Left ventricle myocardium superior (tissue), 1 donor: ENCODE results near the gene DRGX. TPM values are rescaled to one million over a fixed set of nuclear protein-coding genes. Genes with fewer than 3 reads are reported as not detected.

Source experiments
- ATAC-seq: fragments of 200-7000 bp; cut with Tn5 transposase; one replicate; pipeline ENCODE4 v1.9.1; 2020; ENCODE audit warnings: mild to moderate bottlenecking, moderate library complexity
- DNase-seq: peaks from one replicate; pipeline ENCODE4 v3.0.0-alpha.2; 2020
- intact Hi-C: fragments of 100-400 bp; cut with micrococcal nuclease; formaldehyde crosslinking; loops from one replicate; pipeline ENCODE4 v1.11.0; 2022
- long read RNA-seq: library from polyadenylated mRNA; unstranded; transcript quantifications from one replicate; pipeline ENCODE4 v2.0.0, GENCODE V29; 2021
- total RNA-seq: library from RNA; stranded (reverse); fragmentation: NEBNext Ultra II Directional; extraction: Animal tissue kit (Norgen Biotek cat#: 25700); gene quantifications from one replicate; pipeline ENCODE4 v1.2.1, GENCODE V29; 2021
- donor health status: DM: no; HTN: yes; CAD: no; lungs with severe emphysema.

Gene DRGX
- not detected for total RNA-seq
- long read RNA-seq: 0 reads

GRCh38 chr10:49395741-49396665 lies at the start of gene DRGX:
Gene DRGX (minus strand): TSS chr10:49396089. CDS start chr10:49395440, 649 bp downstream.
- intact Hi-C loops: no loop called here
- DNase-seq: no peak
- no peak for ATAC-seq

GRCh38 chr10:49444349-49444748 lies 48.5 kb upstream of the DRGX start:
- intact Hi-C loops: no loop called here
- DNase-seq: no peak
- ATAC-seq: no peak

- ATAC-seq: no peak
- DNase-seq: no peak
- intact Hi-C loops: no loop called here
These were observed 47.0 kb upstream of the DRGX start for GRCh38 chr10:49442863-49443262.

GRCh38 chr10:49441488-49442476 lies 45.9 kb upstream of the DRGX start:
- ATAC-seq: no peak
- no peak for DNase-seq
- intact Hi-C loops: no loop called here

GRCh38 chr10:49435225-49435624 lies 39.3 kb upstream of the DRGX start:
- intact Hi-C loops: no loop called here
- ATAC-seq (peak; percentile 32), DNase-seq (no peak)

GRCh38 chr10:49433069-49433468 lies 37.2 kb upstream of the DRGX start:
- ATAC-seq: no peak
- intact Hi-C loops: no loop called here
- no peak for DNase-seq

GRCh38 chr10:49431426-49431825 lies 35.5 kb upstream of the DRGX start:
- no peak for DNase-seq
- no peak for ATAC-seq
- intact Hi-C loops: no loop called here

GRCh38 chr10:49429458-49429857 lies 33.6 kb upstream of the DRGX start:
- intact Hi-C loops: no loop called here
- ATAC-seq (no peak), DNase-seq (no peak)

GRCh38 chr10:49426490-49427360 lies 30.8 kb upstream of the DRGX start:
- DNase-seq (no peak), ATAC-seq (no peak)
- intact Hi-C loops: no loop called here

GRCh38 chr10:49419005-49419404 lies 23.1 kb upstream of the DRGX start:
- ATAC-seq (no peak), DNase-seq (no peak)
- intact Hi-C loops: no loop called here

- no peak for ATAC-seq
- intact Hi-C loops: no loop called here
These were observed 22.4 kb upstream of the DRGX start for GRCh38 chr10:49418328-49418727.

GRCh38 chr10:49418053-49418326 lies 22.1 kb upstream of the DRGX start:
- DNase-seq: no peak
- ATAC-seq: no peak
- intact Hi-C loops: no loop called here

More at GRCh38 chr10:49418328-49418727, 22.4 kb upstream of the DRGX start:
- DNase-seq: no peak

GRCh38 chr10:49417311-49418052 lies 21.6 kb upstream of the DRGX start:
- DNase-seq (no peak), ATAC-seq (no peak)
- intact Hi-C loops: no loop called here

GRCh38 chr10:49415846-49416245 lies 20.0 kb upstream of the DRGX start:
- DNase-seq (no peak), ATAC-seq (no peak)
- intact Hi-C loops: no loop called here

- intact Hi-C loops: no loop called here
- ATAC-seq (no peak), DNase-seq (no peak)
These were observed 19.2 kb upstream of the DRGX start for GRCh38 chr10:49415109-49415508.

GRCh38 chr10:49414496-49414895 lies 18.6 kb upstream of the DRGX start:
- intact Hi-C loops: no loop called here
- ATAC-seq: no peak

GRCh38 chr10:49412571-49412970 lies 16.7 kb upstream of the DRGX start:
- intact Hi-C loops: no loop called here

More at GRCh38 chr10:49414496-49414895, 18.6 kb upstream of the DRGX start:
- DNase-seq: no peak

GRCh38 chr10:49410365-49411074 lies 14.6 kb upstream of the DRGX start:
- ATAC-seq: peak; percentile 97
- intact Hi-C loops: no loop called here
- peak; percentile 84 for DNase-seq

More at GRCh38 chr10:49412571-49412970, 16.7 kb upstream of the DRGX start:
- DNase-seq (no peak), ATAC-seq (no peak)
